Measurements from ENCODE around the gene WWOX.

DNA sequence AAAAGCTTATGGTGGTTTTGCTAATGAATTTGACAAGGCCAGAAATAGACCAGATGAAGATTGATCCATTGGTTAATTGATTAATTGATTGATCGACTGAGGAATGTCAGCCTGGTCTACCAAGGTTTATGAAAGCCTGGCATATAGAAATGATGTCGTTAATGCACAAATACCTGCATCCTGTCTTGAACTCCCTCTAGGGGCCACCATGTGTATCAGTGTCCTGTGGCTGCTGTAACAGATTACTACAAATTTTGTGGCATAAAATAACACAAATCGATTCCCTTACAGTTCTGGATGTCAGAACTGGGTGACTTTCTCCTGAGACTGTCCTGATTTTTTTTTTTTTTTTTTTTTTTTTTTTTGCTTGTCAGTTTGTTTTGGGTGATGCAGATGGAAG lies 947.9 kb downstream of the WWOX start:
- TF ChIP-seq, protein P1, sequence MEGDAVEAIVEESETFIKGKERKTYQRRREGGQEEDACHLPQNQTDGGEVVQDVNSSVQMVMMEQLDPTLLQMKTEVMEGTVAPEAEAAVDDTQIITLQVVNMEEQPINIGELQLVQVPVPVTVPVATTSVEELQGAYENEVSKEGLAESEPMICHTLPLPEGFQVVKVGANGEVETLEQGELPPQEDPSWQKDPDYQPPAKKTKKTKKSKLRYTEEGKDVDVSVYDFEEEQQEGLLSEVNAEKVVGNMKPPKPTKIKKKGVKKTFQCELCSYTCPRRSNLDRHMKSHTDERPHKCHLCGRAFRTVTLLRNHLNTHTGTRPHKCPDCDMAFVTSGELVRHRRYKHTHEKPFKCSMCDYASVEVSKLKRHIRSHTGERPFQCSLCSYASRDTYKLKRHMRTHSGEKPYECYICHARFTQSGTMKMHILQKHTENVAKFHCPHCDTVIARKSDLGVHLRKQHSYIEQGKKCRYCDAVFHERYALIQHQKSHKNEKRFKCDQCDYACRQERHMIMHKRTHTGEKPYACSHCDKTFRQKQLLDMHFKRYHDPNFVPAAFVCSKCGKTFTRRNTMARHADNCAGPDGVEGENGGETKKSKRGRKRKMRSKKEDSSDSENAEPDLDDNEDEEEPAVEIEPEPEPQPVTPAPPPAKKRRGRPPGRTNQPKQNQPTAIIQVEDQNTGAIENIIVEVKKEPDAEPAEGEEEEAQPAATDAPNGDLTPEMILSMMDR (IDR thresholded peaks at IDR 0.05 in 8 of 11, conservative IDR thresholded peaks at IDR 0.05 in 3 of 11): peak in 10 of 11 experiments; percentile 19 to 63 (median 40)
- TF ChIP-seq POLR2A (IDR thresholded peaks at IDR 0.05) (no peak), POLR2AphosphoS5 (IDR thresholded peaks at IDR 0.05) (no peak)
